Ishikawa (cell line): ENCODE results near the gene PPP1R9B.

Experiments used
- CEBPB ChIP-seq: IDR thresholded peaks from 2 replicates; pipeline ENCODE4 v1.6.1; 2012
- CREB1 ChIP-seq: IDR thresholded peaks from 2 replicates; pipeline ENCODE4 v1.6.1; 2012; ENCODE audit warnings: low read depth
- EGR1 ChIP-seq: IDR thresholded peaks from 2 replicates; pipeline ENCODE4 v1.6.1; 2012
- EP300 ChIP-seq: IDR thresholded peaks from 2 replicates; pipeline ENCODE4 v1.6.1; 2012; ENCODE audit warnings: borderline replicate concordance
- FOXM1 ChIP-seq: IDR thresholded peaks from 2 replicates; pipeline ENCODE4 v1.6.1; 2012; ENCODE audit warnings: low read depth, borderline replicate concordance
- NFIC ChIP-seq: IDR thresholded peaks from 2 replicates; pipeline ENCODE4 v1.6.1; 2012
- RAD21 ChIP-seq: IDR thresholded peaks from 2 replicates; pipeline ENCODE4 v1.6.1; 2012; ENCODE audit warnings: low read depth
- REST ChIP-seq: IDR thresholded peaks from 2 replicates; pipeline ENCODE4 v1.6.1; 2012; ENCODE audit warnings: low read depth, mild to moderate bottlenecking
- TAF1 ChIP-seq: IDR thresholded peaks from 2 replicates; pipeline ENCODE4 v1.6.1; 2012; ENCODE audit warnings: low read depth, mild to moderate bottlenecking
- TCF12 ChIP-seq: IDR thresholded peaks from 2 replicates; pipeline ENCODE4 v1.6.1; 2012; ENCODE audit warnings: low read depth
- TEAD4 ChIP-seq: IDR thresholded peaks from 2 replicates; pipeline ENCODE4 v1.6.1; 2012
- YY1 ChIP-seq: IDR thresholded peaks from 2 replicates; pipeline ENCODE4 v1.6.1; 2012; ENCODE audit warnings: low read depth
- ZBTB7A ChIP-seq: IDR thresholded peaks from 2 replicates; pipeline ENCODE4 v1.6.1; 2012; ENCODE audit warnings: low read depth
- TF ChIP-seq, protein P1 (sequence below): IDR thresholded peaks from 2 replicates; pipeline ENCODE4 v1.6.1; 2012
- TF ChIP-seq, protein P2 (sequence below): IDR thresholded peaks from 2 replicates; pipeline ENCODE4 v1.6.1; 2012

The PPP1R9B gene

GRCh38 chr17:50192618-50193291, 42.3 kb upstream of the PPP1R9B start:
- TF ChIP-seq REST (no peak), FOXM1 (no peak), TEAD4 (no peak), NFIC (no peak), RAD21 (no peak), EP300 (no peak), TAF1 (no peak), ZBTB7A (no peak), TCF12 (no peak), YY1 (no peak), EGR1 (no peak)
- TF ChIP-seq, protein P1, sequence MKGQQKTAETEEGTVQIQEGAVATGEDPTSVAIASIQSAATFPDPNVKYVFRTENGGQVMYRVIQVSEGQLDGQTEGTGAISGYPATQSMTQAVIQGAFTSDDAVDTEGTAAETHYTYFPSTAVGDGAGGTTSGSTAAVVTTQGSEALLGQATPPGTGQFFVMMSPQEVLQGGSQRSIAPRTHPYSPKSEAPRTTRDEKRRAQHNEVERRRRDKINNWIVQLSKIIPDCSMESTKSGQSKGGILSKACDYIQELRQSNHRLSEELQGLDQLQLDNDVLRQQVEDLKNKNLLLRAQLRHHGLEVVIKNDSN = no peak
- TF ChIP-seq, protein P2, sequence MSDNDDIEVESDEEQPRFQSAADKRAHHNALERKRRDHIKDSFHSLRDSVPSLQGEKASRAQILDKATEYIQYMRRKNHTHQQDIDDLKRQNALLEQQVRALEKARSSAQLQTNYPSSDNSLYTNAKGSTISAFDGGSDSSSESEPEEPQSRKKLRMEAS = no peak

- TF ChIP-seq TEAD4 (no peak), TAF1 (no peak), RAD21 (no peak), NFIC (no peak), EGR1 (no peak)
These were observed 41.7 kb upstream of the PPP1R9B start for GRCh38 chr17:50192144-50192617.

DNA sequence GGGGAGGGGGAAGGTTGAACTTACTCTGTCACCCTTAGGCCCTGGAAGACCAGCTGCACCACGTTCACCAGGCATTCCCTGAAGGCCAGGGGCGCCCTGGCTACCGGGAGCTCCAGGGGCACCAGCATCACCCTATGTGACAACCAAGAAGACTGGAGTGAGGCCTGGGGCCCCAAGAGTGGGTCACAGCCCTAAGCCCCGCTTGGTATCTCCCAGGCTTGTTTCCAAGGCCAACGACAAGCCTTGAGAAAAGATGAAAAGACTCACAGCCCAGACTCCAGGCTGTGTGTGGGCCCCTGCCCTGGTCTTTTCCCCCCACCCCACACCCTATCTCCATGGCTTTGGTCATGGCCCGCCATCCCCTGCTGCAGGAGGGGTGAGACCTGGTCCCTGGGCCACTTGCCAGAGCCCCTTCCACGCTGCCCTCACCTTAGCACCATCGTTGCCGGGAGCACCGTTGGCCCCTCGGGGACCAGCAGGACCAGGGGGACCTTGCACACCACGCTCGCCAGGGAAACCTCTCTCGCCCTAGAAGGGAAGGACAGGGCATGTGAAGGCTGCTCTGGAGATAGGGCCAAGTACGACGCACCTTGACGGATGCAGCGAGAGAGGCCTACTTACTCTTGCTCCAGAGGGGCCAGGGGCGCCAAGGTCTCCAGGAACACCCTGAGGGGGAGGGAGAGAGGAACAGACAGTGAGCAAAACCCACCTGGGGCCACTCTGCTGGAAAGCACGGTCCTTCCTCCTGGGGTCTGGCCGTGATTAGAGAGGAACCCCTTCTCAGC, 41.1 kb upstream of the PPP1R9B start:
- no peak for TF ChIP-seq EP300
- no peak for TF ChIP-seq ZBTB7A
- no peak for TF ChIP-seq REST
- TF ChIP-seq CEBPB = no peak
- no peak for TF ChIP-seq TAF1
- TF ChIP-seq, protein P2 = no peak
- no peak for TF ChIP-seq TCF12
- TF ChIP-seq, protein P1 = no peak
- no peak for TF ChIP-seq CREB1
- no peak for TF ChIP-seq FOXM1
- no peak for TF ChIP-seq NFIC
- no peak for TF ChIP-seq EGR1
- TF ChIP-seq YY1 = no peak
- no peak for TF ChIP-seq RAD21

GRCh38 chr17:50190603-50191358, 40.3 kb upstream of the PPP1R9B start:
- TF ChIP-seq CREB1 (no peak), REST (no peak), NFIC (no peak), TAF1 (no peak)
- TF ChIP-seq, protein P1 = no peak
